OCI-LY7 (cell line): ENCODE measurements around the gene DMKN. TPM values are rescaled to one million over a fixed set of nuclear protein-coding genes. Genes with fewer than 3 reads are reported as not detected.

ENCODE experiments used
- BruUV-seq: library from RNA; stranded (reverse); fragments of 400-500 nt; replicated peaks from 2 replicates; lab custom pipeline; 2021; lab: Mats Ljungman, UMichigan
- CTCF ChIA-PET: fragments of 300-600 bp; sonication (Branson Sonifier 250); formaldehyde crosslinking; loops from one replicate; lab custom pipeline; 2022; ENCODE audit warnings: antibody characterized with exemption; ENCODE audit not compliant: unreplicated experiment; lab: Charles Lee
- POLR2A ChIA-PET: fragments of 300-600 bp; sonication (Branson Sonifier 250); formaldehyde crosslinking; loops from one replicate; lab custom pipeline; 2022; ENCODE audit warnings: antibody characterized with exemption; lab: Charles Lee
- DNase-seq: peaks from one replicate; pipeline ENCODE4 v3.0.0-alpha.2; 2015; ENCODE audit warnings: low spot score
- H2AFZ ChIP-seq: fragments of 200-600 bp; sonication (generic), shearing (Covaris generic); 2 replicates; pipeline ENCODE4 v1.6.1; 2014; ENCODE audit warnings: mild to moderate bottlenecking, antibody characterized with exemption, low read length, moderate library complexity
- H3K27ac ChIP-seq: fragments of 200-600 bp; sonication (generic); 2 replicates; pipeline ENCODE4 v1.5.1; 2014; ENCODE audit warnings: mixed run types, low read depth, mild to moderate bottlenecking, moderate library complexity, low read length, inconsistent platforms; ENCODE audit not compliant: poor library complexity, severe bottlenecking
- H3K36me3 ChIP-seq: fragments of 200-600 bp; sonication (generic); 2 replicates; pipeline ENCODE4 v1.6.1; 2014; ENCODE audit warnings: mild to moderate bottlenecking, antibody characterized with exemption, low read length, moderate library complexity, mixed read lengths; ENCODE audit not compliant: insufficient read depth
- H3K4me1 ChIP-seq: fragments of 200-600 bp; sonication (generic); 2 replicates; pipeline ENCODE4 v1.5.1; 2014; ENCODE audit warnings: mild to moderate bottlenecking, low read length; ENCODE audit not compliant: insufficient read depth, poor library complexity, severe bottlenecking
- H3K4me2 ChIP-seq: fragments of 200-600 bp; sonication (generic); 2 replicates; pipeline ENCODE4 v1.6.1; 2014; ENCODE audit warnings: mild to moderate bottlenecking, low read length
- H3K4me3 ChIP-seq: fragments of 200-600 bp; sonication (generic); 2 replicates; pipeline ENCODE4 v1.5.1; 2014; ENCODE audit warnings: mild to moderate bottlenecking, low read depth, low read length; ENCODE audit not compliant: poor library complexity, severe bottlenecking
- H3K79me2 ChIP-seq: fragments of 200-600 bp; sonication (generic); 2 replicates; pipeline ENCODE4 v1.6.1; 2016; ENCODE audit warnings: low read depth, mild to moderate bottlenecking, low read length, moderate library complexity, mixed read lengths; ENCODE audit not compliant: insufficient read depth
- H3K9me2 ChIP-seq: fragments of 200-600 bp; sonication (generic); 2 replicates; pipeline ENCODE4 v1.6.1; 2016; ENCODE audit warnings: mild to moderate bottlenecking, low read length, mixed read lengths; ENCODE audit not compliant: insufficient read depth
- H3K9me3 ChIP-seq: fragments of 200-600 bp; sonication (generic); 2 replicates; pipeline ENCODE4 v1.6.1; 2014; ENCODE audit warnings: mild to moderate bottlenecking, mixed run types, low read length, mixed read lengths
- H4K20me1 ChIP-seq: fragments of 200-600 bp; sonication (generic); 2 replicates; pipeline ENCODE4 v1.6.1; 2014; ENCODE audit warnings: mild to moderate bottlenecking, antibody characterized with exemption, low read length, moderate library complexity, mixed read lengths; ENCODE audit not compliant: insufficient read depth
- CTCF ChIP-seq: fragments of 200-600 bp; sonication (generic); conservative IDR thresholded peaks from 2 replicates; pipeline ENCODE4 v1.5.1; 2014; ENCODE audit warnings: mild to moderate bottlenecking, antibody characterized with exemption, low read length, moderate library complexity, mixed read lengths
- EZH2phosphoT487 ChIP-seq: fragments of 200-600 bp; sonication (generic); IDR thresholded peaks from 2 replicates; pipeline ENCODE4 v1.6.1; 2018; ENCODE audit warnings: low read depth, borderline replicate concordance, mild to moderate bottlenecking, mixed run types, antibody characterized with exemption, low read length, moderate library complexity, mixed read lengths
- intact Hi-C: fragments of 100-400 bp; cut with micrococcal nuclease; formaldehyde crosslinking; loops from one replicate; pipeline ENCODE4 v1.10.0; 2022; ENCODE audit not compliant: unreplicated experiment
- total RNA-seq, 2 experiments: library from RNA; depleted of rRNA in 1 of 2; stranded (reverse); fragments of >200 nt in 1 of 2; shearing (Covaris generic) in 1 of 2; gene quantifications; 2 replicates each; pipeline ENCODE4 v1.2.3, GENCODE V29; 2014 to 2022

The DMKN gene
- total RNA-seq, 2 experiments from 2014 or later = not detected

GRCh38 chr19:35517342-35517741, 3.9 kb upstream of the DMKN start:
- H3K36me3 ChIP-seq = no peaks in the 10 kb centered on the region
- TF ChIP-seq EZH2phosphoT487 (no peak), CTCF (no peak)
- CTCF ChIA-PET = no interaction called here
- H4K20me1 ChIP-seq = no peaks in the 10 kb centered on the region
- no peaks in the 10 kb centered on the region for H3K9me2 ChIP-seq
- no TSS peak for BruUV-seq
- no peak overlapping the region for H2AFZ ChIP-seq
- no peak overlapping the region for H3K4me3 ChIP-seq
- intact Hi-C loops = no loop called here
- H3K9me3 ChIP-seq = no peaks in the 10 kb centered on the region
- no peaks in the 10 kb centered on the region for H3K4me1 ChIP-seq
- H3K27ac ChIP-seq = no peak overlapping the region
- H3K79me2 ChIP-seq = no peaks in the 10 kb centered on the region
- no peak overlapping the region for H3K4me2 ChIP-seq
- DNase-seq = no peak
- POLR2A ChIA-PET = interaction anchor here (0.6 kb wide), 1 partner anchor 123 kb away, joined by 3 read pairs; no protein-coding TSS in a partner anchor

GRCh38 chr19:35516310-35516709, 2.9 kb upstream of the DMKN start:
- BruUV-seq = no TSS peak
- ChIA-PET POLR2A (interaction anchor here (0.7 kb wide), 1 partner anchor 262 kb away, joined by 3 read pairs; no protein-coding TSS in a partner anchor), CTCF (no interaction called here)

More at GRCh38 chr19:35516310-35516709, 2.9 kb upstream of the DMKN start:
- no peak overlapping the region for H3K4me3 ChIP-seq
- no peaks in the 10 kb centered on the region for H4K20me1 ChIP-seq
- no peak for TF ChIP-seq EZH2phosphoT487
- TF ChIP-seq CTCF = no peak
- no peaks in the 10 kb centered on the region for H3K9me2 ChIP-seq
- no peaks in the 10 kb centered on the region for H3K4me1 ChIP-seq
- no peak overlapping the region for H2AFZ ChIP-seq
- H3K36me3 ChIP-seq = no peaks in the 10 kb centered on the region
- H3K4me2 ChIP-seq = no peak overlapping the region
- H3K79me2 ChIP-seq = no peaks in the 10 kb centered on the region
- intact Hi-C loops = no loop called here
- H3K9me3 ChIP-seq = no peaks in the 10 kb centered on the region
- H3K27ac ChIP-seq = no peak overlapping the region
- DNase-seq = no peak
